ENCODE data around the gene UBL4B.

The UBL4B gene

DNA sequence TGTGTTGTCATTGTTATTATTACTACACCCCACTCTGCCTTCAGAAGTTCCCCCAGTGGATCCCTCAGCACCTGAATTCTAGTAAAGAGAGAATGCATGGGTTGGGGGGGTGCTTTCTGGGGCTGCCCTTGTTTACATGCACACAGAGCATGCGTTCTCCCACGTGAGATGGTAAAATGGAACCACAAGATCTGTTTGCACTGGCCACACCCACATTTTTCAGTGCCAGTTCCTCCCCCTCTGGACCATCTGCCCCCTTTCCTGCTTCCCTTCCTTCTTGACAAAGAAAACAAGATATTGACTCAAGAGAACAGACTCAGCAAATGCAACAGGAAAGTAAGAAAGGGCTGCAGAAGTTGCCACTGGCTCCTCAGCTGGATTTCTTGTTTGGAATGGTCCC is 46.9 kb downstream of the UBL4B start:
- DNase-seq = no peak

DNA sequence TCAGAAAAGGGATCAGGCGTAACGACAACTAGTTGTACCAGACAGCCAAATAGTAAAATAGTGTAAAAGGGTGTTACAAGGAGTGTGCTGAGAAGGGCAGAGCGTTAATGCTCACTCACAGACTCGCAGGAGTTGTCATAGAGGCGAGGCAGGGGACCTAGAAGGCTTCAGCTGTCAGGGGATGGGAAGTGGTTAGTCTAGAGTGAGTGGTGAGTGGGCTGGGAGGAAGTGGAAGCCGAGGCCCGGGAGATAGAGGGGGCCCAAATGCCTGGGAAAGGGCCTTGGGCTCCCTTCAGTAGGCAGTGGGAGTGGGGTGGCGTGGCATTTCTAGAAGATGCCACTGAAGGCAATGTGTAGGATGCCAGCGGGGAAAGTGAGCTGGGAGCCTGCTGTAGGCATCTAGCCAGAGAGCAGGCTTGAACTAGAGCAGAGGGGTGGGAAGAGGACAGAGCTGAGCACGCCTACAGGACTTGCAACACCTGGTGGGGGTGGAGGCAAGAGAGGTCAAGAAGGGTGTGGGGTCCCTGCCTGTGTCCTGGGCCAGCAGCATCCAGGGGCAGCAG is 48.4 kb downstream of the UBL4B start:
- no peak for DNase-seq

DNA sequence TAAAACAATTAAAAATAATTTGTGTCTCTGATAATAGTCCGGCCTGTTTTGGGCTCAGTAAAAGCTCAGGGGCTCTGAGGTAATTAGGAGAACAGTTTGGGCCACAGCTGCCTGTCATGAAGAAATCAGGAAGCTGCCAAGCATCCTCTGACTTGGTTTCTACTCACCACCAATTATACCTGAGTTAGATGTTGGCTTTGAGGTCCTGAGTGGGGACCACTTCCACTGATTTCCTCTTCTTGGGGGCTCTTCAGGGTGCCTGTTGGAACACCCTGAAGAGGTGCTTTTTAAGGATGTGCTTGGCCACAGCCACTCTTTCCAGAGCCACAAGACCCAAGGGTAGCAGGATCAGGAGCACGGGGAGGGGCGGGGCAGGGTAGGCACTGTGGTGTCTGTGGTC is 48.9 kb downstream of the UBL4B start:
- DNase-seq = no peak

DNA sequence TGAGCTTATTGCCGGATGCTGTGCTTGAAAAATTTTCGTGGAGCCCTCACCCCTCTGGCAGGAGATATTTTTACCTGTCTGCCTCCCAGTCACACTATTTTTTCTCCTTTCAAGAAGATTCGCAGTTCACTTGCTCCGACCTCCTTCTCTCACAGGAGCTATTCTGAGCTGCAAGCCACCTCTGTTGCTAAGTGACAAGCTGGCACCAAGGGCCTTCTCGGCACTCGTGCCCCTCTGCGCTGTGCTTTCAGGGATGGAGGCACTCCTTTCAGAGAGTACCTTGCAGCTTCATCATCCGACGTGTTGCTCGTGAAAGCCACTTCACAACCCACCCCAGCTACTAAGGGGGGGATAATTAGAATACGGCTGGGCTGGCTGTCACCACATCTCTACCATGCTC is 49.6 kb downstream of the UBL4B start:
- DNase-seq = no peak
